ENCODE measurements around the gene TRIM22. TPM values are rescaled to one million over a fixed set of nuclear protein-coding genes. Genes with fewer than 3 reads are reported as not detected.

The TRIM22 gene
- total RNA-seq, 1 experiment from 2014 or later: 0.61 TPM

- no peaks in the 10 kb centered on the region for H3K9me2 ChIP-seq (ENCODE audit: insufficient read depth)
- ATAC-seq: no peak
- TF ChIP-seq, protein P1, sequence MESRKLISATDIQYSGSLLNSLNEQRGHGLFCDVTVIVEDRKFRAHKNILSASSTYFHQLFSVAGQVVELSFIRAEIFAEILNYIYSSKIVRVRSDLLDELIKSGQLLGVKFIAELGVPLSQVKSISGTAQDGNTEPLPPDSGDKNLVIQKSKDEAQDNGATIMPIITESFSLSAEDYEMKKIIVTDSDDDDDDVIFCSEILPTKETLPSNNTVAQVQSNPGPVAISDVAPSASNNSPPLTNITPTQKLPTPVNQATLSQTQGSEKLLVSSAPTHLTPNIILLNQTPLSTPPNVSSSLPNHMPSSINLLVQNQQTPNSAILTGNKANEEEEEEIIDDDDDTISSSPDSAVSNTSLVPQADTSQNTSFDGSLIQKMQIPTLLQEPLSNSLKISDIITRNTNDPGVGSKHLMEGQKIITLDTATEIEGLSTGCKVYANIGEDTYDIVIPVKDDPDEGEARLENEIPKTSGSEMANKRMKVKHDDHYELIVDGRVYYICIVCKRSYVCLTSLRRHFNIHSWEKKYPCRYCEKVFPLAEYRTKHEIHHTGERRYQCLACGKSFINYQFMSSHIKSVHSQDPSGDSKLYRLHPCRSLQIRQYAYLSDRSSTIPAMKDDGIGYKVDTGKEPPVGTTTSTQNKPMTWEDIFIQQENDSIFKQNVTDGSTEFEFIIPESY (IDR thresholded peaks at IDR 0.05; ENCODE audit: extremely low read depth, insufficient replicate concordance, low read length): no peak
- TF ChIP-seq ZNF274 (IDR thresholded peaks at IDR 0.05; ENCODE audit: low read depth, low read length): no peak
- no peak for TF ChIP-seq CEBPB (IDR thresholded peaks at IDR 0.05; ENCODE audit: low read depth)
- TF ChIP-seq TCF7L2 (IDR thresholded peaks at IDR 0.05; ENCODE audit: borderline replicate concordance, extremely low read depth, insufficient read depth, insufficient read length): no peak
- TF ChIP-seq CTCF (IDR thresholded peaks at IDR 0.05 in 2 of 3, conservative IDR thresholded peaks at IDR 0.05 in 1 of 3; ENCODE audit: borderline replicate concordance in 1 of 3, insufficient read depth in 1 of 3, low read depth in 2 of 3, low read length in 2 of 3): no peak
- no peak for TF ChIP-seq JUND (IDR thresholded peaks at IDR 0.05)
- TF ChIP-seq SRF (IDR thresholded peaks at IDR 0.05; ENCODE audit: low read depth): no peak
- TF ChIP-seq ATF3 (IDR thresholded peaks at IDR 0.05): no peak
- no peak for TF ChIP-seq FOSL1 (IDR thresholded peaks at IDR 0.05; ENCODE audit: low read depth)
- no peak for TF ChIP-seq POLR2AphosphoS5 (IDR thresholded peaks at IDR 0.05; ENCODE audit: low read depth, low read length)
- no peak for TF ChIP-seq EZH2 (IDR thresholded peaks at IDR 0.05)
- TF ChIP-seq RAD21 (IDR thresholded peaks at IDR 0.05; ENCODE audit: low read depth): no peak
- no peak for TF ChIP-seq SP1 (IDR thresholded peaks at IDR 0.05; ENCODE audit: low read depth)
- POLR2A ChIA-PET: interaction anchor here (1.6 kb wide), 1 partner anchor 10 kb away, joined by 5 read pairs; the partner anchor contains the start of gene TRIM5
- H2AFZ ChIP-seq (ENCODE audit: low read depth, low read length, poor library complexity, severe bottlenecking): no peak overlapping the region
- H3K4me1 ChIP-seq (ENCODE audit: control insufficient read depth in 1 of 2, insufficient read depth in 2 of 2, low read length in 2 of 2): no peaks in the 10 kb centered on the region
- H4K20me1 ChIP-seq (ENCODE audit: insufficient read depth): no peaks in the 10 kb centered on the region
- intact Hi-C loops (cut with micrococcal nuclease): no loop called here
- no peak overlapping the region for H3K4me2 ChIP-seq (ENCODE audit: low read length)
- no peak for DNase-seq (ENCODE audit: low read depth, low spot score)
- BruUV-seq (replicated peaks): no TSS peak
- H3K27me3 ChIP-seq (ENCODE audit: insufficient read depth, low read length): peaks cover 43% of the 10 kb centered on the region
- no peaks in the 10 kb centered on the region for H3K9me3 ChIP-seq (ENCODE audit: control insufficient read depth in 1 of 2, insufficient read depth in 1 of 2, low read depth in 1 of 2, low read length in 2 of 2)
- H3K4me3 ChIP-seq (replicated peaks in 1 of 2; ENCODE audit: low read depth in 1 of 2, low read length in 2 of 2): no peak overlapping the region
- no peak overlapping the region for H3K27ac ChIP-seq (ENCODE audit: low read depth, low read length)
- RAD21 ChIA-PET (ENCODE audit: low non-redundant PET in 1 of 2, low total read pairs in 2 of 2, uncharacterized antibody in 2 of 2, unreplicated experiment in 2 of 2): no interaction called here
- no peak overlapping the region for H3K9ac ChIP-seq (ENCODE audit: low read length)
- H3K36me3 ChIP-seq (ENCODE audit: control insufficient read depth in 1 of 2, insufficient read depth in 2 of 2, low read length in 2 of 2): no peaks in the 10 kb centered on the region
- H3K79me2 ChIP-seq (ENCODE audit: insufficient read depth, low read length): no peaks in the 10 kb centered on the region
- CTCF ChIA-PET: no interaction called here
These were observed 5.1 kb downstream of the TRIM22 start for GRCh38 chr11:5694642-5695041.

All from HCT116 (cell line).